NCI-H1436 treated with DMSO at 0.1 percent for 48 hours (cell line): Measurements from ENCODE around the gene ZNF672.
"Not testable (repeated sequence)": the region's sequence is repeated elsewhere in the genome, so short reads cannot be mapped to it uniquely, and the experiment has no call there.

Experiments used
- DNase-seq: peaks from one replicate; lab custom pipeline; 2025; lab: John Stamatoyannopoulos, UW

The ZNF672 gene

DNA sequence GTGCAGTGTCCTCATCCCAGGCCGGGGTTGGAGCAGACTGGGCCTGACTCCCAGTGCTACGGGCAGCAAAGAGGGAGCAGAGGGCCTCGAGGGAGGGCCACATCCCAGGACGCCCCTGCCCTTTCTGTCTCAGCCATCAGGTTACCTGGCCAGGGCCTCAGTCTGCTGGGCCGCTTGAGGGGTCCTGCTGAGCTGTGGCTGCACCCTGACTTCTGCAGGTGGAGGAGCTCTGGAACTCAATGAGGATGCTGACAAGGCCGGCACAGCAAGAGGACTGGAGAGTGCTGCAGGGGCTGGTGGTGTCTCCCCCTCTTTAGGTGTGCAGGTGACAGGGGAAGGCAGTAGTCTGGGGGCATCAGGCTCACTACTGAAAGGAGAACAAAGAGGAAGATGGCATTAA lies 17.6 kb downstream of the ZNF672 start:
- no peak for DNase-seq

DNA sequence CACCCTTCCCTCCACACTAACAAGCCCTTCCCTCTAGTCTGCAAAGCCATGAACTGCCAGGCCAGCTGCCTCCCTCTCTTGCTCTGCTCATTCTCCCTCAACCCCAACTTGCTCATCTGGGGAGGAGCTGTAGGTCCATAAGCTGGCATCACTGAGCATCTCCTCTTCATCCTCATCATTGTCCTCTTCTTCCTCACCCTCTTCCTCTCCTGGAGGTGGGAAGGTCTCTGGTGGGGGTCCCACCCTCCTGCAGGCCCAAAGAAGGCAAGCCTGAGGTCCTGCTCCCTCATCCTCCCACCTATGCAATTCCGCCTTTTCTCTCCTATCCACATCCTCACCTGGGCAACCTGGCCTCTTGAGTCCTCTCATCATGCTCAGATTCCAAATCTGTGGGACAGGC lies 18.2 kb downstream of the ZNF672 start:
- no peak for DNase-seq

DNA sequence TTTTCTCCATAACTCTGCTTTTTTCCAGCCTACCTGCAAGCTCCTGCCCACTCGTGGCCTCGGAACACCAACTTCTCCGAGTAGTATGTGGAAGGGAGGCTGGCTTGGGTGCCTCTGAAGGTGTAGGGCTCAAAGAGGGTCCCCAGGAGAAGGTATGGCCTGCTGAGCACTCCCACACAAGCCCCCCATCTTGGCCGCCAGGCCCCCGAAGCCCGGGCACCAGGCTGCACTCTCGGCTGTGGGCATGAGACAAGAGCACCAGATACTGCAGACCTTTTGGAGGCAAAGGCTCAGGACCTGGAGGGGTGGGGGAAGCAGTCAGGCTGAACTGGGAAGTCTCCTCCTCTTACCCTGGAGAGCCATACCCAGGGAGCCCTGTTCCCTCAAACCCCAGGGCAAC lies 19.2 kb downstream of the ZNF672 start:
- no peak for DNase-seq

DNA sequence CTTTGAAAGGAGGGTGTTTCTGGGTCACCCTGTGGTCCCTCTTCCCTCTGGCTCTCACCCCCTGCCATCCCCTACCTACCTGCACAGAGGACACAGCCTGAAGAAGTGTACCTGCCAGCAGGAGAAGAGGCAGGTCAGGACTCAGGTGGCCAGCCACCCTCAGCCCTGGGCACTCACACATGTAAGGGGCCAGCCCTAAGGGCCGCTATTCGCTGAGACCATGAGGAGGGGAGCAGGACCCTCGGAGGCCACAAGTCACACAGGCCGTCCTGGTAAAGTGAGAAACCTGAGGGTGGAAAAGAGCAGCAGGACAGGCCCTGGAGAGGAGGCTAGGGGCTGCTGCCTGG lies 19.7 kb downstream of the ZNF672 start:
- DNase-seq = no peak

DNA sequence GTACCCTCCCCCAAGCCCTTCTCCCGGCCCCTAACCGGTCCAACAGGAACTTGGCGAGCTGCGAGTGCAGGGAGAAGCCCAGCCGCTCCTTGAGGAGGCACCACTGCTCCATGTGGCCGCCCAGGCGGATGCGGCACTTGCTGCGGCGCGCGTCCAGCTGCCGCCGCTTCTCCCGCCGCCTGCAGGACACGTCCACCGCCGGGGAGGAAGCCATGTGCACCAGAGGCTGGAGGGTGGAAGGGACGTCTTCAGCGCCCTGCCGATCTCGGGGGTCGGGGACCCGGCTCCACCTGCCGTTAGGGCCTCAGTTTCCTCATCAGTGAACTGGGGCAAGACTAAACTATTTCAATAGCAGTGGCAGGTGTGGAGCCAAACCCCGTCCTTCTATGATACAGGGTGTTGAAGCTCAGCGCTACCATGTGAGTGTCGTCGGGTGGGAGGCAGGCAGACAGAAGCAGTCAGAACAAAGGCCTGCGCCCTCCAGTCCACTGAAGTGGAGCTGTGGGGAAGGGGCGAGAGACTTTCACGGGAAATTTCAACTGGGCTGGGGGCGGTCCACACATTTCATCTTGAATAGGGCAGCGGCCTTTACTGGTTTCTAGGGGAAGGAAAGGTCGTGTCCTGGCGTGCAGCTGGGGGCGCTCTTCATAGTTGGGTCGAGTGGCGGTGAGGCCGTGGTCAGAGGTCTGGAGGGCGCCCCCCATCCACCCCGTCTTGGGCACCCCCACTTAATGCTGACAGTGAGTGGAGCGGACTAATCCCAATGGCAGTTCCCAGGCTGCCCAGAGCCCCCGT lies 20.3 kb downstream of the ZNF672 start:
- DNase-seq = no peak

DNA sequence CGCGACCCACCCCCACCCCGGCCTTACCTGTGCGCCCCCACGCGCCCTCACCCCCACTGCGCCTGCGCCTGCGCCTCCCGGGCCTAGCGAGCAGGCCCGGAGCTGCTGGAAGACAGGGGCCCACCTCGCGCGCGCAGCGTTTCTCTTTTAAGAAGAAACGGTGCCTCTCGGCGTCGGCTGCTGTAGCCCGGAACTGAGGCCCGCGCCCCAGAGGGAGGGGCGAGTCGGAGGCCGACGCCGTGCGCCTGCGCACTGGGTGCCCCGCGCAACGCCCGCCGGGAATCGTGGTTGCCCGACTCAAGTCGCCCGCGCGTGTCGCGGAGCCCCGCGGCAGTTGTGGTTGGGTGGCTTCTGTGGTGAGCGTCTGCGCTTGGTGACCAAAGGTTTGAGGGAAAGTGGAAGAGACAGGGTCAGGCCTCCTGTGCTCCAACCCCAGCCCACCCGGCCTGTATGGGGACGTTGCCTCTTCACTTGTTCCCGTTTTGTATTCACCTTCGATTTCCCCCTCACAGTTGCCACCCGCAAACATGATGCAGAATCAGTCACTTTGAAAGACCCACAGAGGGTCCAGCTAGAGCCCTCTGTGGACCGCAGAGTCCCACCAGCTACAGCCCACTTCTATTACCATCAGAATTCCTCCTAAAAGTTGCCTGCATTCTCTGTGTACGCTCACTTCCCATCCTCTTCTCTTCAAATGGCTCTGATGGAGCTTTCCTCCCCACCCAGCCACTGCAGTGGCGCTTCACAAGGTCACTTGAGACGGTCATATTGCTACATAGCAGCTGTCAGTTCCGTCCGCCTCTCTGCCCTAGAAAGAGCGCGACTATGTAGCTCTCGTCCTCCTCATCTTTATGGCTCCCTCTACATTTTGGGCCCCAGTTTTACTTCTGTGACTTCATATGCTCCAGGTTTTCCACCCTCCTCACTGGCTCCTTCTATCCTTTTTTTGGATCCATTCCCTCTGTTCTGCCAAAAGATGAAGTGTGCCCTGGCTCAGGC lies 21.2 kb downstream of the ZNF672 start, which contains the start of gene ZNF692:
Gene ZNF692 (minus strand): TSS at position 195 of the 999 bp plus-strand sequence. CDS start 776 bp downstream, outside the sequence.
- DNase-seq = peak; percentile 96

DNA sequence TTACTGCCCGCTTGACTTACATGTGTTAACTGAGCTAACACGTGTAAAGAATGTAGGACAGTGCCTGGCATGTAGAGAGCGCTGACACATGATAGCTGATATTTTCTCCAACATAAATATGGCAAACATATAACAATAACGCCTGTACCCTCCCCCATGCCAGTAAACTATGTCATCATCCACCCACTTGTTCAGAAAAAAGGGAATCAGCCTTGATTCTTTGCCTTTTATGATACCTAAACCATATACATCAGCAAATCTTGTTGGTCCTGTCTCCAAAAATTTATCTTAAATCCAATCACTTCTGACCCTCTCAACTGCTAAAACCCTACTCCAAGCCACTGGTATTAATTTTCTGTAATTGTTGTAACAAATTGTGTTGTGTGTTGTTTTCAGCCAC lies 22.0 kb downstream of the ZNF672 start:
- DNase-seq = no peak

DNA sequence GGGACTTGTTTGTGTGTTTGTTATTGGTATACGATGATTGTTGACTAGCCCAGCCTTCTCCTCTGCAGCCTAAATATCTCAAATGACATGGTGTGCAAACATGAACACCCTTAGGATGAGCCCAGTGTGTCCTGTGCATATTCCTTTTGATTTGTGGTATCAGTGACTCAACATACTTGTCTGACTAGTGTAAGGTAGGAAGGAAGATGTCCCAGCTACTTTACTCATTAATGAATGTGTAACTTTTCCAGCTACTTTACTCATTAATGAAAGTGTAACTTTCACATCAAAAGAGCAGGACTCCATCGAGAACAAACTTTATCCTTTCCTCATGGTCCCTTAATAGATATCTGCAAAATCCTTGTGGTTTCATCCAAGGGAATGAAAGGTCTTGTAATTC lies 23.6 kb downstream of the ZNF672 start:
- no peak for DNase-seq

DNA sequence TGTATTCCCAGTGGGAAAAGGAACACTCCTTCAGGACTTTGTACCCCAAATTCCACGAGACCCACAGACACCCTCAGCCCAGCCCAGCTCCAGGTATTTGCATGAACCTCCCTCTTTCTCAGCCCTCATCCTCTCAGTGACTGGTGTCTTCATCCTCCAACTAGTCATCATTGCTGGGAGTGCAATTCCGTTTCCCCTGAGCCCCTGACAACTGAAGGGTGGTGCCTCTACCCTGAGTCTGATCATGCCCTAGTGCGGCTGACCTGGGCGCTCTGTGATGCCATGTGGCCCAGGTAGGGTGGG lies 24.6 kb downstream of the ZNF672 start:
- DNase-seq = no peak

DNA sequence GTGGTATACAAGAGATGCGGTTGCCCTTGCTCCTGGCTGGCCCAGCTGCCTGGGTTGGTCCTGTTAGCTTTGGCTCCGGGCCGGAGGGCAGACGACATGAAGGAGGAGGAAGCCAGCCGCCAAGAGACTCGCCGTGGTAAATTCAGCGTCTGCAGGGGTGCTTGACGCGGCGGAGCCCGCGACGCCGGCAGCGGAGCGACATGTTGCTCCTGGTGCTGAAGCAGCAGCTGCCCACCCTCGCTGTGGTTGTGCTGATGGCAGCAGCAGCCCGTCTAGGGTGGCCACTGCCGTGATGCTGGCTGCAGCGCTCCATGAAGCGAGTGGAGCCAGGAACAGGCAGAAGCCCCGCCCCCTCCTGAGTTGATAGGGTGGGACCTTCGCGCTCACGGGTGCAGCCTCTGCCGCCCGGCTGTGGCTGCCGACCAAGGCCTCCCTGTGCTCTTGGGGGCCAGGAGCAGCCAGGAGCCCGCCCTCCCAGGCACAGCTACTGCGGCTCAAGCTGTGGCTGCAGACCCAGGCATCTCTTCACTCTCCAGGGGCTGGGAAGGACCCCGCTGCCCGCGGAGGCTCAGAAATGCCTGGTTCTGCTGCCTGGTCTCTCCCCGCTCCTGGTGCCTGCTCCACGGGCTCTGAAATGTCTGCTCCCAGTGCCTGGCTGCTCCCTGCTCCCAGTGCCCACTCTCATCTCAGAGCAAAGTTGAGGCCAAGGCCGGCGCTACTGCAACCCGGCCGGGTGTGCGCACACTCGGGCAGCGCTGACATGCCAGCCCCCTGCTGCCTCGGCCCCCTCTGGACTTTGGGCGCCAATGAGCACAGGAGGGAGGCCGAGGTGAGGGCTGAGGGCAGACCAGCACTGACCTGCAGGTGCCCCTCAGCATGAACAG lies 25.2 kb downstream of the ZNF672 start:
- peak; percentile 68 for DNase-seq

DNA sequence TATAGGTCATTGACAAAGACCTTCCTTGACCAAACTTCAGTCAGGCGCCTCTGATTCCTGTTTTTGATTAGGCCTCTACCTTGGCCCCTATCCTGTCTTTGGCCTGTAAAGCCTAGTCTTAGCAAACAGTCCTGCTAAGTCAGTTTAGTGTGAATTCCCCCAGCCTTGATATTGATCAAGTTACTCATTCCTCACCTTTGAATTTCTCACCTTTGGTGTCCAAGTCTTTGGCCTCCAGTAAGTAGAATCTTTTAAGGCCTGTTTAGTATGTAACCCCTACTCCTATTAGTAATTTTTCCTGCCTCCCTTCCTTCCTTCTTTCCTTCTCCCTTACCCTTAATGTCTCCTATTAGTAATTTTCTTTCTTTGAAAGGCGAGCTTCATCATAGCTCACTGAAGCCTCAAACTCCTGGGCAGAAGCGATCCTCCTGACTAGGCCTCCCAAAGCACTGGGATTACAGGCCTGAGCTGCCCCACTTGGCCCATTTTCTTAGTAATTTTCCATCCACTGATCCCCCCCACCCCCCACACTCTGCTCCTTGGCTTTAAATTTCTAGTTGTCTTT lies 33.9 kb downstream of the ZNF672 start:
- DNase-seq = no peak

DNA sequence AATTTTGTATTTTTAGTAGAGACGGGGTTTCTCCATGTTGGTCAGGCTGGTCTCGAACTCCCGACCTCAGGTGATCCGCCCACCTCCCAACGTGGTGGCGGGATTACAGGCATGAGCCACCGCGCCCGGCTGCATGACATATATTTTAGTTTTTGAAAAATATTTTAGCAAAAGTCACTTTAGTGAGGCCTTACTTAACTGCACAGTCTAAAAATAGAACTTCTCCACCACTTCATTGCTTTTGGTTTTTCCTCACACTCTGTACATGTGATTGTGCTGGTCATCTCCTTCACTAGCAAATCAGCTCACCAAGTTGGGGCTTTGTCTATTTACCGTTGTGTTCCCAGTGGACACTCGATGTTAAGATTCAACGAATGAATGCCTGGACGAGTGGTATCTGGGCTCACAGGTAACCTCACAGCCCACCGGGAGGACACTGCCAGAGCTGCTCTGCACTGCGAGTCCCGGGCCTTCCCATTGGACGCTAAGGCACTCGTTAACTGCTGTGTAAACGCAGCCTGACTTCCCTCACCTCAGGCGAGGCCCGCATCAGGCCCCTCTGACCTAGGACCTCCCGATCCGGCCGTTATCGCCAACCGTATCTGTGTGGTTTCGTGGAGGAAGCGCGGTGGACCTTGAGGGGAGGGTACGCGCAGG lies 34.9 kb downstream of the ZNF672 start:
- peak; percentile 82 for DNase-seq

DNA sequence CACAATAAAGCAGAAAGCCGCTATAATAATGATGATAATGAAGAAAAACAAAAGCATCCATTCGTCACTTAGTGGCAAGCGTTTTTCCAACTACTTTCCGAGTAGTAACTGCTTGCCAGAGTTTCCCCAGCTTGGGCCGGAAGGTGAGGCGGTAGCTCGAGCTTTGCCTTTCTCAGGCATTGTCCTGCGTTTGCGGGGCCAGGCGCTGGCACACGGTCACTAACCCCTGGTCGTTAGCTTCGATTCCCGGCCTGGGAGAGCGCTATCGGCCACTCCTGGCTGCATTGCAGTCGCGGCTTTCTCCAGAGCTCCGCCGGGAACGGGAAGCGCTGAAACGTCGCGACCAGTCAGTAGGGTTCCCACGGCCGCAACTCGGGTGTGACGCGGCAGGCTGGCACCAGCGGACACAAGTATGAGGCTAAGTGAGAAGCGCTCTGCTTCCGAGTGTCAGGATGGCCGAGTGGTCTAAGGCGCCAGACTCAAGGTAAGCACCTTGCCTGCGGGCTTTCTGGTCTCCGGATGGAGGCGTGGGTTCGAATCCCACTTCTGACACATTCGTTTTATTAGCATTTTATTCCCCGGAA lies 35.5 kb downstream of the ZNF672 start:
- peak; percentile 93 for DNase-seq

DNA sequence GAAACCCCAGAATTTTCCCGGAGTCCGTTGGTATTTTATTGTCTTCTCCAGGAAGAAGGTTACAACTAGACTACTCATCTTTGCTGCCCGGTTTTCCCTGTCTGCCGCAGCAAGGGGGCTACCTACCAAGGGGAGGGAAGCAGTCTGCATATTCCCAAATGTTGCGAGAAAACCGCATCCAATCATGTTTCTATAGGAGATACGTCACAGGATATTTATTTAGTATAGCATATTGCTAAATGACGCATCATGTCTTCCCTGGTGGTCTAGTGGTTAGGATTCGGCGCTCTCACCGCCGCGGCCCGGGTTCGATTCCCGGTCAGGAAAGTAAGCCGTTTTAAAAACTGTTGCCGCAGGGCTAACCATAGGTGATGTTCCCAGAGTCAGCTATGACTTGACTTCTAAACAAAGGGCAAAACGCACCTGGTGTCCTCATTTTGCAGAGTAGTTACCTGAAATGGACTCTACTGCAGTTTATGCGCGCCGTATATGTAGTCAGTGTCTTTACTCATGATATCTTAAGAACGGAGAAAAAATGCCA lies 36.0 kb downstream of the ZNF672 start:
- DNase-seq = peak; percentile 93

DNA sequence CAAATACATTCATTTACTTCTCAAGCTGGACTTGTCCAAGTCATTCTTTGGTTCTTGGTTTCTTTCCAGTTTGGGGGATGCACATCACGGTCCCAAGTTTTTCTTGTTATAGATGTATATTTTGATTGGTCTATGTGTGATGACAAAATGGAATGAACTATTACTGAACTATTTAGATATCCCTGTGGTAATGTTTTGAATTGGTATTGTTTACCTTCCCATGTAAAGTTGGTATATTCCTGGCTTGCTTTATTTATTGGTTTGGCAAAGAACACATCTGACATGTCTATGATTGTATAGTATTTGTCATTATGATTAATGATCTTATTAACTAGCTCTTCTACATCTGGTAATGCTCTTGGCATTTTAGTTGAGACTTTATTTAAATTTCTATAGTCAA lies 43.2 kb downstream of the ZNF672 start:
- no peak for DNase-seq

DNA sequence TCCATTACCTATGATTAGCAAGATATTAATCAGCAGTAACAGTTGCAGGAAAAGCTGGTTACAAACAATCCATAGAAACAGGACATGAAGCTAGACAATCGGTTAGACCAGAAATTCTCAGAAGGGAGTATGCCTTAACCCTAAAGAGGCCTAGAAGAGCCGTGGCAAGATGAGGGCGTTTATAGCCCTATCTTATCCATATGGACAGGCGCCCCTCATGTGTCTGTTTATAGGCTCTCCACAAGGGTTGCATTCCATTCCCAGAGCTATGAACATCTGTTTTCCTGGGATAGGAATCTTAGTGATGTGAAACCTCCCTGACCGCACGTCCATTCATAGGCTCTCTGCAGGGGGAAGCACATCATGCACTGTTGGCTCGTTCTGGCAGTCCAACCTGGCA lies 44.4 kb downstream of the ZNF672 start:
- not testable (repeated sequence) for DNase-seq

DNA sequence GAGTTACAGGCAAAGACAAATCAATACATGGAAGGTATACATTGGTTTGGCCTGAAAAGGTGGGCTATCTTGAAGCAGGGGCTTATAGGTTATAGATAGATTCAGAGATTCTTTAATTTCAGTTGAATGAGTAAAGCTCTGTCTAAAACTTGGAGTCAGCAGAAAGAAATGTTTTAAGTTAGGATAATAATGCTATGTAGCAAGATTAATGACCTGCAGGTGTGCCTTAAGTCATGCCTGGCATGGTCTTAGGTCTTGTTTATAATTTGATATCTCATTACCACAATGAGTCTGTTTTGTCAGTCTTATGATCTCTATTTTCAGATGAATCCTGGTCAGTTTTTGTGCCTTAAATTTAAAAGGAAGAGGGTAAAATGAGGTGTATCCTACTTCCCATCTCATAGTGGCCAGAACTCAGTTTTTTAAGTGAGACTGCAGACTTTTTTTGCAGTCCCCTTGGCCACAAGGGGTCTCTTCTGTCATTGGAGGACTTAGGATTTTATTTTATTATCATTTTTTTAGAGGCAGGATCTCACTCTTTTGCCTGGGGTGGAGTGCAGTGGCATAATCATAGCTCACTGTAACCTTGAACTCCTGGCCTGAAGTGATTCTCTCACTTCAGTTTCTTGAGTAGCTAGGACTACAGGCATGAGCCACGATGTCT lies 46.7 kb downstream of the ZNF672 start:
- DNase-seq = no peak

DNA sequence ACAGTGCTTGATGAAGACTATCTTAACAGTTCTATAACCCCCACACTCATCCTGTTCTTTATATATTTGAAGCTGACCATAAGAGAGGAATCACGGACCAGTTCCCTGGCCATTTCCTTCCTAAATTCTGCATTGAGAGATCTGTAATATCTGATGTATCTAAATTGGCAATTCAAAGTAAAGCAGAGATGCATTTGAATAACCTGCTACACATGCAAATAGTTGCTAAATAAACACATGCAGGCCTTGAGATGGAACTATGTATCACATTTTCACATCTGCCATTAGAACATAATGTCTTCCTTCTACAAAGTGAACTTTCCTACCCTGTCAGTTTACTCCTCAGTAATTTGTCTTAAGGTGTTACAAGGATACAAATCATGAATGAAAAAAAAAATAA lies 47.6 kb downstream of the ZNF672 start:
- DNase-seq = no peak

DNA sequence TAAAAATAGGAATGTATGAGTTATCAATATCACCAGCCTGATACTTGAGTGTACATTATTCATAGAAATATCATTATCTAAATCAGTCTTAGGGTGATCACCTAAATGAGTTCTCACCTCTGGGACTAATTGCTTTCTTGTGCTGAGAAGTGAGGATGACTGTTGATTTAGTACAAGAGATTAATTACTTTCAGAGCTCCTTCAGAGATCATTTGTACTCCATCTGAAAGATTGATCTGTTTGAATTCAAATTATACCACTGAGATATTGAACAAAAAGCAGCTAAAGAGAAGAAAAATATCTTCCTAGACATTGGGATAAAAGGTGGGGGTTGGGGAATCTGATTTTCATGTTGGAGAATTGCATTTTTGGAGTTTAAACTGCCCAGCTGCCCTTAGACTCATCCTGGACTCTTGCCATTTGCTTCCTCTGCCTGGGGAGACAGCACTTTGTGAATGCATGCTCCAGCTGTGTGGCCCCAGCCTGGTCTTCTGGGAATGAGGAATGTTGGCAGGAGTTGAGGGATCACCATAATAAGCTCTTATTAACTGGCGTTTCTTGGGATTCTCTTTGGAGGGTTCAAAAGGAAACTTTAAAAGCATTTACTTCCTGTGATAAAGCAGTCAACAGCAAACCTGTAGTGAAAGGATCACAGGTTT lies 48.3 kb downstream of the ZNF672 start:
- DNase-seq = no peak

DNA sequence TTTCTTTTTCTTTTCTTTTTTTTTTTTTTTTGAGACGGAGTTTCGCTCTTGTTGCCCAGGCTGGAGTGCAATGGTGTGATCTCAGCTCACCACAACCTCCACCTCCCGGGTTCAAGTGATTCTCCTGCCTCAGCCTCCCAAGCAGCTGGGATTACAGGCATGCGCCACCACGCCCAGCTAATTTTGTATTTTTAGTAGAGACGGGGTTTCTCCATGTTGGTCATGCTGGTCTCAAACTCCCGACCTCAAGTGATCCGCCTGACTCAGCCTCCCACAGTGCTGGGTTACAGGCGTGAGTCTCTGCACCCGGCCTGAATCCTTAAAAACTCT lies 51.9 kb downstream of the ZNF672 start:
- not testable (repeated sequence) for DNase-seq
